SU-DHL-6 (cell line): ENCODE results near the gene FSTL3.

Experiments used
- EZH2phosphoT487 ChIP-seq: fragments of 200-600 bp; sonication (generic), shearing (Covaris generic); conservative IDR thresholded peaks from 2 replicates; pipeline ENCODE4 v1.6.1; 2018; ENCODE audit warnings: mild to moderate bottlenecking, antibody characterized with exemption, low read length, moderate library complexity, mixed read lengths
- TF ChIP-seq, protein P1 (sequence below): fragments of 200-600 bp; sonication (generic); IDR thresholded peaks from one replicate; pipeline ENCODE4 v1.5.1; 2017; ENCODE audit warnings: antibody characterized with exemption, mild to moderate bottlenecking, low read length, moderate library complexity; ENCODE audit not compliant: insufficient read depth, poor library complexity, severe bottlenecking

DNA sequence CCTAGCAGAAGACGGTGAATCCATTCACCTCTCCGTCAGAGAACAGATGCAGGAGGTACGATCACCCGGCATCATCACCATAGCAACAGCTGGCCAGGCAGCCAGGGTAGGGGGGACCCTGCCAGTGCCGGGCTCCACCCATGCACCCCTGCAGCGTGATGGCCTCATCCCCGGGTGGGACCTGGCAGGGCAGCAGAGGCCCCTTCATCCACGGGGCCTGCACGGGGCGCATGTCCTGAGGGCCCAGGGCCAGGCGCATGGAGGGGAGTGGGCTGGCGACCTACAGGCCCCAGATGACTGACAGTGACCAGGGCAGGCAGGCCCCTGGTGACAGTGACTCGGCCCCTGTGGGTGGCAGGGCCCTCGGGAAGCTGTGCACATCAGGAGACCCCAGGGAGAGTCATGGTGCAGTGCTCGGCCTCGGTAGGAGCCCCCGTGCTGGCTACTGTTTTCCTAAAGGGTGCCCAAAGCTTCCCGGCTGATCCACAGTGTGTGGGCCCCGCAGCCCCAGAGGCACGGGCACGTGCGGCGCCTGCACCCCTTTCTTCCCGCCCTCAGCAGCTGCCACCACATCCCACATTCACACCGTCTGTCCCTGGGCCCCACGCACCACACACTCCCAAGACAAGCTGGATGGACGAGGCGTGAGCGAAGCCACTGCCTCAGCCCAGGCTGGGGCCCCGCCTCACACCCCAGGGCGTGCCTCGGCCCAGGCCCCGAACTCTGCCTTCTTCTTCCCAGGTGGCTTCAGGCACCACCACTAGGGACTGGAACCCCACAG lies 17.9 kb upstream of the FSTL3 start:
- TF ChIP-seq, protein P1, sequence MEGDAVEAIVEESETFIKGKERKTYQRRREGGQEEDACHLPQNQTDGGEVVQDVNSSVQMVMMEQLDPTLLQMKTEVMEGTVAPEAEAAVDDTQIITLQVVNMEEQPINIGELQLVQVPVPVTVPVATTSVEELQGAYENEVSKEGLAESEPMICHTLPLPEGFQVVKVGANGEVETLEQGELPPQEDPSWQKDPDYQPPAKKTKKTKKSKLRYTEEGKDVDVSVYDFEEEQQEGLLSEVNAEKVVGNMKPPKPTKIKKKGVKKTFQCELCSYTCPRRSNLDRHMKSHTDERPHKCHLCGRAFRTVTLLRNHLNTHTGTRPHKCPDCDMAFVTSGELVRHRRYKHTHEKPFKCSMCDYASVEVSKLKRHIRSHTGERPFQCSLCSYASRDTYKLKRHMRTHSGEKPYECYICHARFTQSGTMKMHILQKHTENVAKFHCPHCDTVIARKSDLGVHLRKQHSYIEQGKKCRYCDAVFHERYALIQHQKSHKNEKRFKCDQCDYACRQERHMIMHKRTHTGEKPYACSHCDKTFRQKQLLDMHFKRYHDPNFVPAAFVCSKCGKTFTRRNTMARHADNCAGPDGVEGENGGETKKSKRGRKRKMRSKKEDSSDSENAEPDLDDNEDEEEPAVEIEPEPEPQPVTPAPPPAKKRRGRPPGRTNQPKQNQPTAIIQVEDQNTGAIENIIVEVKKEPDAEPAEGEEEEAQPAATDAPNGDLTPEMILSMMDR, result no peak
- no peak for TF ChIP-seq EZH2phosphoT487
